ENCODE results near the gene WBP1.
"Not testable (repeated sequence)": the region's sequence is repeated elsewhere in the genome, so short reads cannot be mapped to it uniquely, and the experiment has no call there.

WBP1 gene

GRCh38 chr2:74427551-74427950, 30.7 kb upstream of the WBP1 start:
- DNase-seq (ENCODE audit: low read depth in 2 of 2): no peak

DNA sequence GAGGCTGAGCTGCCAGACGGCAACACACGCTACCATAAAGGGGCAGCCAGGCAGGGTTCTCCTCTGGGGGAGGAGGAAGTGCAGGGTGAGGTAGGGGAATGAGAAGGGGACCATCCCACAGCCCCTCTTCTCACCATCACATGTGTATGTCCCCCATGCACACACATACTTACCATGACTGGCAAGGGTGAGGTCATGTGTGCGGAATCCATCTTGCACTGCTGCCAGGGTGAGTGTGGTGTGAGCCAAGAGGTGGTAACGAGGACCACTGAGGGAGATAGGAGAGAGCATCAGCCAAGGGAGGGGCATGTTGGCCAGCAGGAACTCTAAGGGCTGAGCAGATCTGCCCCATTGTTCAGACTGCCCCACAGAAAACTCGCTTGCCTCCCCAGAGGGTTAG, 29.6 kb upstream of the WBP1 start:
- DNase-seq (ENCODE audit: low read depth in 2 of 2): no peak

GRCh38 chr2:74429487-74430451, 28.5 kb upstream of the WBP1 start:
- DNase-seq (ENCODE audit: low read depth in 2 of 2): no peak

DNA sequence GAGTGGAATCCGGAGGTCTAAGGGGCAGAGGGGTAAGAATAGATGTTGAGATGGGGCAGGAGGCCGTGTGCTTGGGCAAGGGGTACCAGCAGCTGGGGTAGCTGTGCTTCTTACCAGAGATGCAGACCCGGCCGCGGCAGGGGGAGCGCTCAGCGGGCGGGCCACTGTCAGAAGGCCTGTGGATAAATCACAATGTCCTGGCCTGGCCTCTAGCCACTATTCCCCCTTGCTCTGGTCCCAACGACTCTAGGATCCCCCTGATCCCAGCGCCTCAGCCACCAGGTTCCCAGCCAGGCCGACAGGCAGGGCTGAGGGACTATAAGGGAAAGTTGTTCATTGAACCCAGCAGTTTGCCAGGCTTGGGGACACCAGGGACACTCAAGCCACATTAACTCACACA, 27.7 kb upstream of the WBP1 start:
- no peak for DNase-seq (ENCODE audit: low read depth in 2 of 2)

- DNase-seq (ENCODE audit: low read depth in 2 of 2): no peak
These were observed 22.0 kb upstream of the WBP1 start for GRCh38 chr2:74436111-74436805.

DNA sequence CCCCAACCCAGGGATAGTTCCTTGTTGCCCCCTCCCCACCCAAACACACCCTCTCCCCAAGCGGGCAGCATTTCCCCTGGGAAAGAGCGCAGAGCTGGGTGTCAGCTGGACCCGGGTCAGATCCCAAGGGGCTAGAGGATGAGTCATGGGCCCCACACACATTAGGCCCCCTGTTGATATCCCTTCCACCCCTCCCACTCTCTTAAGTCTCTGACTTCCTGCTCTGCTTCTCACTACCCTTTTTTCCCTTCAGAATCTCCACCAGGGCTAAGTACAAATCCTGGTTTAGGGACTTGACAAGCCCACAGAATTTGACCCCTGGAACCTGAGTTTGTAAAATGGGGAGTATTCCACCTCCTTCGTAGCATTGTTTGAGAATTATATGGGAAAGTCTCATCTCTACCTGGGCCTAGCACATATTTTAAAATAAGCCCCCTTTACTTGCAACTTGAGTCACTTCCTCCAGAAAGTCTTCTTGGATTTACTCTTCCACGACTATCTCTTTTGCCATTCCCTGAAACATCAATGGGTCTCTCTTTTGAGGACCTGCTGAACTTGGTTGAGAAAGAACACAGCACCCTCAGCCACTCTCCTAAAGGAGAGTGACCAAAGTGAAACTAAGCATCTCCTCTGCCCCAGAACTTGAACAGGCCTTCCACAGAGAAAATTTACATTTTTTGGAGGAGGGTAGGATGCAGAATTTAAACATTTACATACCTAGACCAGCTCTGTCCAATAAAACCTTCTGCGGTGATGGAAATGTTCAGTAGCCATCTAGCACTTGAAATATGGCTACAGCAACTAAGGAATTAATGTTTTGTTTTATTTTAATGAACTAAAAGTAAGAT, 21.2 kb upstream of the WBP1 start:
- DNase-seq (ENCODE audit: low read depth in 2 of 2): no peak

GRCh38 chr2:74438248-74438647, 20.0 kb upstream of the WBP1 start:
- no peak for DNase-seq (ENCODE audit: low read depth in 2 of 2)

DNA sequence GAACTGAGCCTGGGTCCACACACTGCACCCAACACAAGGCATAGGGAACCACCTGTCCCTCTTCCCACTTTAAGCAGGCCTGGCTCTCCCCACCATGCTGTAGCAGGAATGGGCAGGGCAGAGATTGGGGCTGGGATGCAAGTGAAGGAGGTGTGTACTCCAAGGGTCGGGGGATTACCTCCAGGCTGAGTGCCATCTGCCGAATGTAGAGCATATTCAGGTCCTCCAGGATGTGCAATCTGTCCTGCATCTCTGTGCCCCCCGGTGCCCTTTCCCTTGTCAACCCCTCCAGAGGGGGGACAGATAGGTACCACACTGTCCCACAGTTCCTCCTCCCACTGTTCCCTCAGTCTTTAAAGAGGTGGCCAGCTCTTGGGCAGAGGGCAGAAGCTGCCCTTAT, 18.9 kb upstream of the WBP1 start:
- no peak for DNase-seq (ENCODE audit: low read depth in 2 of 2)

DNA sequence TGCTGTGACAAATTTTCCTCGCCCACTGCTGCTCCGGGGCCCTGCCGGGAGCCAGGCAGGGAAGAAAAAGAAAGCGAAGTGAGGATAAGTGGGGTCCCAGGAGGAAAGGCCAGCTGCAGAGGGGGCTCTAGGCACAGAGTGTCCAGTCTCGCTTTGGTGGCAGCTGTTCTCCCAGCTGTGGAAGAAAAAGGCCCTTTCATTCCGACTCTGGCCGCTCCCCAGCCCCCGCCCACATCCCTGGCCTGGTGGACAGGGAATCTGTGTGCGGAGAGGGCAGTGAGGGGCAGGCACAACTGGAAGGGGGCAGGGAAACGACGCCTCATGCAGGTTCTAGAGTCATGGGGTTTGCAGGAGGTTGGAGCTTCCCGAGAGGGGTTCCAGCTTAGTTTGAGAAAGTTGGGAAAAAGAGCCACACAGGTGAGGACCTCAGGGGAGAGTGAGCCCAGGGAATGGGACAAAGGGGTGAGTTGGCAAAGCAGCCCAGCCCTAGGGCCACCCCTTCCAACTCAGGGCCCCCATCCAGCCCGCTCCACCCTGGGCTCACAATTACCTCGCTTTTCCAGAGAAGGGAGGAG, 18.3 kb upstream of the WBP1 start:
- DNase-seq (ENCODE audit: low read depth in 2 of 2): no peak

DNA sequence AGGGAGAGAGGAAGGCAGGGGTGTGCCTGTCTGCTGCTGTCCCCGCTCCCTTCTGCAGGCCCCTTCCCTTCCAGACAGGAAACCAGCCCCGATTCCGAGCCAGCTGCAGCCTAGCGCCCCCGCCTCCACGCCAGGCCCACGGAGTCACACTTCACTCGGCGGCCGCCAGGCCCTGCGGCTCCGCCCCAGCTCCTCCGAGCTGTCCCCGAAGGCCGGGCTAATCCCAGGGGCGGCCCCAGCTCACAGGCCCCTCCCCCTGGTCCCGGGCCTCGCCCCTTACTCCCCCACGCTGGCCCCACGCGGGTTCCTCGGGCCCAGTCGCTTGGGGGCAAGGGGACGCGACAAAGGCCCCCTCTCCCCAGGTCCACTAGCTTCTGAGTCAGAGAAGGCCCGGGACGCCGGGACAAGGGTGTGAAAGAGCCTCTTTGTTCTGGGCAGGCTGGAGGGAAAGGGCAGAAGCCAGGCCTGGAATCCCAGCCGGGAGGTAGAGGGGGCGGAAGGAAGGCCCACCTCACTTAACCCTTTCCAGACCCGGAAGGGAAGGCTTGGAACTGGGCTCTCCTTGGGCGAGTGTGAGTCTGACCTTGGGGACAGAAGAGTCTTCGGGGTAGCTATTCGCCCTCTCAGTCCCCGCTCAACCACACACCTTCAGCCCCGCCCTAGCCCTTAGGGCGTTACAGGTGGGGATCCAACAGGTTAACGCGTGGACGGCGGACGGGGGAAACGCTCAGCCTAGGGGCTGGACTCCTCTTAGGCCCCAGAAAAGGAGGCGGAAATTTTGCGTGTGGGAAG, 17.7 kb upstream of the WBP1 start:
- DNase-seq (ENCODE audit: low read depth in 2 of 2): no peak

DNA sequence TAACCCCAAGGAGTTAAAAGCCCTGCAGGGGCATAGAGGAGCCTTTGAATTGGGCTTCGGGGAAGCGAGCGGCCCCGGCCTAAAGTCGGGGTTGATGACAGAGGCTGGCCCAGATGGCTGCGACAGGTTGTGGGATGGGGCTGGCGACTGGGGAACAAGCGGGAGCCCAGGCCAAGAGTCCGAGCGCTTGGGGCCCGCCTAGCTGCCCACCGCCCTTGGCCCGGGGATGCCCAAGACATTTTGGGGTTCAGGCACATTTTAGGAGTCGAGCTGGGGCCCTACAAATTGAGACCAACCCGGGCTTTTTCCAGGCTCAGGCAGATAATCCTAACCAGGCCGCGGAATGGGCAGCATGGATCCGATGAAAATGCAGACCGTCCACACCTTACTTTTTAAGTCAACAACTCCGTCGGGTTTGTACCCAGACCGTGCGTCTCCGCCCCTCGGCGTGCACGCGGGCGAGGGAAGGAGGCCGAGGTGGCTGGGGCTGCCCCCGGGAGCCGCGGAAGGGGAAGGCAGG, 17.0 kb upstream of the WBP1 start:
- DNase-seq (ENCODE audit: low read depth in 2 of 2): no peak

DNA sequence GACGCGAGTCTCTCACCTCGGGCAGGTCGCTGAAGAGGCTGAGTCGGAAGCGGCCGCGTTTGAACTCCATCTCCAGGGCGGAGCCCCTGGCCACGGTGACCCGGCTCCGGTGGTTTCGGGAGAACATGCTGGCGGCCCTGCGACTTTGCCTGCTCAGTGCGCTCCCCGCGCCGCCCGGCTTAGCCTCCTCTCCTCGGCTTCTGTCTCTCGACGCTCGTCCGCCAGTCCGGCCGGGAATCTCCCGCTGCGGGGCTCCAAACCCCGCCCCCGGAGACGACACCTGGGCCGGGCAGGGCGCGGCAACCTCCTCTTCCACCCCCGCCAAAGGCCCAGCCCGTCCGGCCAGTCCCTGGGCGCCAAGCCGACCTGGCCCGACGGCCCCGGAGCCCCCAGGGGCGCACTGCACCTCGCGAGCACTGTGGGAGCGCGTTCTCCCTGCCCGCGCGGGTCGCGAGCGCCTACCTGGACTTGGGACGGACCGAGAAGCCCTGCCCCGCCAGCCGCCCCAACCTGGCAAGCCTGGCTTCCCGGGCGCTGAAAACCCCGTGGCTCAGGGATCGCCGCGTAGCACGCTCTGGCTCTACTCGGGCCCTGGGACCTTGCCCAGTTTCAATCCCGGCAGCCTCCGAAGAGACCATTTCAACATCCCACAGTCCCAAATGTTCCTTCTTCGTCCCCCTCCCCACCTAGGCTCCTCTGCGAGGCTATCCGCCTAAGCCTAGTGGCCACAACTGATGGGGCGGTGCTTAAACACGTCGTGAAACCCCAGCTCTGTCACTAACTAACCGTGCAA, 16.4 kb upstream of the WBP1 start, which contains the start of gene RTKN:
TSS of gene RTKN (minus strand) at position 248 of the 793 bp plus-strand sequence. CDS start at position 127, 121 bp downstream.
- no peak for DNase-seq (ENCODE audit: low read depth in 2 of 2)

DNA sequence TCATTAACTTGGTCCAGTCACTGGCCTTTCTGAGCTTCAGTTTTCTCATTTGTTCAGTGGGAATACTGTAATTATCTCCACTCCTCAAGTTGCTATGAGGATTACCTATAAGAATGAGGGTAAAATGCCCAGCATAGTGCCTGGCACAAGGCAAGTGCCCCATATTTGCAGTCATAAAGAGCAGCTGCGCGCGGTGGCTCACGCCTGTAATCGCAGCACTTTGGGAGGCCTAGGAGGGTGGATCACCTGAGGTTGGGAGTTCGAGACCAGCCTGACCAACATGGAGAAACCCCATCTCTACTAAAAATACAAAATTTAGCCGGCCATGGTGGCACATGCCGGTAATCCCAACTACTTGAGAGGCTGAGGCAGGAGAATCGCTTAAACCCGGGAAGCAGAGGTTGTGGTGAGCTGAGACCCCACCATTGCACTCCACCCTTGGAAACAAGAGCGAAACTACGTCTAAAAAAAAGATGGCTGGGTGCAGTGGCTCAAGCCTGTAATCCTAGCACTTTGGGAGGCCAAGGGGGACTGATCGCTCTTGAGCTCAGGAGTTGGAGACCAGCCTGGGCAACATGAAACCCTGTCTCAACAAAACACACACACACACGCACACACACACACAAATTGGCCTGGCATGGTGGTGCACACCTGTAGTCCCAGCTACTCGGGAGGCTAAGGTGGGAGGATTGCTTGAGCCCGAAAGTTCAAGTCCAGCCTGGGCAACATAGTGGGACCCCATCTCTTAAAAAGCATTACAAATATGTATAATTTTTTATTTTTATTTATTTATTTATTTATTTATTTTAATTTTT, 15.5 kb upstream of the WBP1 start:
- DNase-seq (ENCODE audit: low read depth in 2 of 2): not testable (repeated sequence)

DNA sequence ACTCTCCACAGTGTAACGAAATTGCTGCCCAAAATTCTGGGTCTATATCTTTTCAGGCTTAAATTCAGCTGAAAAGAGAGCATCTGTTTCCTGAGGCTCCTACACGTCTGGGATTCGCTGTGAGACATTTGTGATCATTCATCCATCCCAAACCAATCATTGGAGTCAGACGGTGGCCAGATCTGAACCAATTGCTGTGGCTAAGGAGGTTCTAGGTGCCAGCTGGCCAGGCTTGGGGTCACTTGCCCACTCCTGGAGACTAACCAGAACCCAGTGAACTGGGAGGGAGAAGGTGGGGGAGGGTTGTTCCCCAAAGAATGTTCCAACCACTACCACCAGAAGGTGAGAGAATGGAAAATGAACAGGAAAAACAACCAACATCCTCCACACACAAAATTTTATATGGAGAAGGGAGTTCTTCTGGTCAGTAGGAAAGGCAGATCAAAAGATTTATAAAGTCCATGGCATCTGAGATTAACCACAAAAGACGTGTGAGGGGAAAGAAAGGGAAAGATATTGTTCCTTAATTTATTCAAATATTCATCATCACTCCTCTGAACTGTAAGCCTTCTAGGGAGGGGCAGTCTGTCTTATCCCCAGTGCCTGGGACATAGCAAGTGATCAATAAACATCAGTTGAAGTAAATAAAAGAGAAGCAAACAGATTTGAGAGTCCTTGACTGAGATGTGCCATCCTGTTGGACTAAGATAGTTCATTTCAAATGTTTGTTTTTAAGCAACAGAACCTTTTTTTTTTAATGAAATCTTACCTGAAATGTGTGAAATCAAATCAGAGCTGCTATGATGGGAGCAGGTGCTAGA, 13.5 kb upstream of the WBP1 start:
- DNase-seq (ENCODE audit: low read depth in 2 of 2): no peak

DNA sequence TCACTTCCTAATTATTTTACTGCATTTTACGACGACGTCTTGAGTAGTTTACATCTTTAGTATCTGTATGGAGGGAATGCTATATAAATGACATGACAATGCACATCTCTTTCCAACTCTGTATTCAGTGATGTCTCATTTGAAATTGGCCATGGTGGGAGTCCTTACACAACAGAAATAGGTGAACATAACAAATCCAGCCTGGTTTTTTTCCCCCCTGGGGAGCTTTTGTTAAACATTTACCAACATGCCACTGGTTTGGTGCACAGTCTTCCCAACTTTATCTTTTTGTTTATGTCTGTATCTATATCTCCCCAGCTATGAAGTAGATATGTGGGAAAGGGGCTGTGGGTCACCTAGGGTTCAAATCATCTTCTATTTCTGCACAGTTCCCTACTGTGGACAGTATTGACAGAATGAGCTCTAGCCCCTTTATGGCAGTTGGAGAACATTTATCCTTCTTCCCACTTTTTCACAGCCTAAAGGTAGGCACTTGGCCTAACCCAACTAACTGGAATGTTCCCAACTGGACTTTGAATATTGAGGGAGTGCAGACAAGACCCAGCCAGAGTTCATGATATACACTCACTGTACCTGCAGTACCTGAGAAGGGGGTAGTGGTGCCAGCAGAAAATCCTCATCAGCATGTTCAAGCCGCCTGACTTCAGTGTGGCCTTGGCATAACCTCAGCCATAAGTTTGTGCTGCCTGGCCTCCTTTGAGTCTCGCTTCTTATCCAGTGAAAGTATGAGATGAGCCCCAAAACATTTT, 10.8 kb upstream of the WBP1 start:
- no peak for DNase-seq (ENCODE audit: low read depth in 2 of 2)

GRCh38 chr2:74448771-74449170, 9.5 kb upstream of the WBP1 start:
- no peak for DNase-seq (ENCODE audit: low read depth in 2 of 2)

DNA sequence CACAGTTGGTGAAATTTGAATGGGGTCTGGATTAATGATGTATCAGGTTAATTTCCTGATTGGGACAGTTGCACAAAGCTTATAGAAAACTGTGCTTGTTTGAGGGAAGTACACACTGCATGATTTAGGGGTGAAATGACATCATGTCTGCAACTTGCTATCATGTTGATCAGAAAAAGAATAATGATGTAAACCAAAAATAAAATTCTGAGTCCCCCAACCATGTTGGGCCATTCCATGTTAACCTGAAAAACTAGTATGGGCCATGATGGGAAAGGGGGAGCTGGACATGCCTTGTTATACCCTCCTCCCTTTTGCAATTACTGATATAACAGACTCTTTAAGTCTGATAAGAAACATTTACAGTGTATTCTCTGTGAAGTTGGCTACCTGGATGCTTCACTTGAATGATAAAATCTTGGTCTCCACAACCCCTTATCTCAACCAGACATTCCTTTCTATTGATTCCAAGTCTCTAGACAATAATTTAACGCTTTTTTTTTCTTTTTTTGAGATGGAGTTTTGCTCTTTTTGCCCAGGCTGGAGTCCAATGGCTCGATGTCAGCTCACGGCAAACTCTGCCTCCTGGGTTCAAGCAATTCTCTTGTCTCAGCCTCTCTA, 7.6 kb upstream of the WBP1 start:
- DNase-seq (ENCODE audit: low read depth in 2 of 2): no peak

Measured in stimulated activated CD4-positive, alpha-beta T cell treated with anti-CD3 and anti-CD28 coated beads, Interleukin-1b, Interleukin-23, amount 100 ng/mL, for 1 hour (primary cell).